ENCODE measurements around the gene LIN28B.

- TF ChIP-seq CTCF (IDR thresholded peaks at IDR 0.05 in 8 of 11, conservative IDR thresholded peaks at IDR 0.05 in 3 of 11) (no peak), POLR2AphosphoS5 (IDR thresholded peaks at IDR 0.05) (no peak), POLR2A (IDR thresholded peaks at IDR 0.05) (no peak)
These were observed 67.9 kb downstream of the LIN28B start for GRCh38 chr6:105024803-105025202.

All from spleen (tissue), 7 donors.